ENCODE results near the gene POLR2E.

POLR2E gene

DNA sequence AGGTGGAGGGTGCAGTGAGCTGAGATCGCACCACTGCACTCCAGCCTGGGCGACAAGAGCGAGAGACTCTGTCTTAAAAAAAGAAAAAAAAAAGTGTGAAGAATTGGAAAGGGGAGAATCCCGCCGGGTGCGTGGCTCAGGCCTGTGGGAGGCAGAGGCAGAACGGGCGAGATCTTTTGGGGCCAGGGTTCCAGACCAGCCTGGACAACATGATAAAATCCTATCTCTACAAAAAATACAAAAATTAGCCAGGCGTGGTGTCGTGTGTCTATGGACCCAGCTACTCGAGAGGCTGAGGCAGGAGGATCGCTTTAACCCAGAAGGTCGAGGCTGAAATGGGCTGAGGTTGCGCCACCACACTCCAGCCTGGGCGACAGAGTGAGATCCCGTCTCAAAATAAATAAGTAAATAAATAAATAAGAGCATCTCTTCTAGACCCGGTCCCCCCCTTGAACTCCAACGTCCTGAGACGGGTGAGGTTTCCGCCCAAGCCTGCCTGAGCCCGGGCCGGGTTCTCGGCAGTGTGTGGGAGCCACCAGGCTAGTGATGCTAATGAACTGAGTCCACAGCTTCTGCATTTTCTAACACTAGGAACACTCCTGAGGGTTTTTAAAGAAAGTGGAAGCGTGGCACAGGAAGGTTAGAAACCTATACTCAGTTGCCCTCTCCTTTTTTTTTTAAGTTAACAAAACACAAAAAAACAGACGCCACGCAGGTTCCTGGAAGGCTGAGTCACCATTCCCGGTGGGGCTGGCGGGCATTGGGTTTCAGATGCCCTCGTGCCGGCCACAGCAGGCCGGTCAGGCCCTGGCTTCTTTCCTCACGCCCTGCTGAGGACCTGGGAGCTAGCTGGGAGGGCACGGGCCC lies 30.7 kb upstream of the POLR2E start:
- DNase-seq (ENCODE audit: insufficient read length, low spot score): no peak
- TF ChIP-seq, protein P1, sequence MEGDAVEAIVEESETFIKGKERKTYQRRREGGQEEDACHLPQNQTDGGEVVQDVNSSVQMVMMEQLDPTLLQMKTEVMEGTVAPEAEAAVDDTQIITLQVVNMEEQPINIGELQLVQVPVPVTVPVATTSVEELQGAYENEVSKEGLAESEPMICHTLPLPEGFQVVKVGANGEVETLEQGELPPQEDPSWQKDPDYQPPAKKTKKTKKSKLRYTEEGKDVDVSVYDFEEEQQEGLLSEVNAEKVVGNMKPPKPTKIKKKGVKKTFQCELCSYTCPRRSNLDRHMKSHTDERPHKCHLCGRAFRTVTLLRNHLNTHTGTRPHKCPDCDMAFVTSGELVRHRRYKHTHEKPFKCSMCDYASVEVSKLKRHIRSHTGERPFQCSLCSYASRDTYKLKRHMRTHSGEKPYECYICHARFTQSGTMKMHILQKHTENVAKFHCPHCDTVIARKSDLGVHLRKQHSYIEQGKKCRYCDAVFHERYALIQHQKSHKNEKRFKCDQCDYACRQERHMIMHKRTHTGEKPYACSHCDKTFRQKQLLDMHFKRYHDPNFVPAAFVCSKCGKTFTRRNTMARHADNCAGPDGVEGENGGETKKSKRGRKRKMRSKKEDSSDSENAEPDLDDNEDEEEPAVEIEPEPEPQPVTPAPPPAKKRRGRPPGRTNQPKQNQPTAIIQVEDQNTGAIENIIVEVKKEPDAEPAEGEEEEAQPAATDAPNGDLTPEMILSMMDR (IDR thresholded peaks at IDR 0.05; ENCODE audit: insufficient read depth, missing control alignments): no peak
- no peak for FAIRE-seq

DNA sequence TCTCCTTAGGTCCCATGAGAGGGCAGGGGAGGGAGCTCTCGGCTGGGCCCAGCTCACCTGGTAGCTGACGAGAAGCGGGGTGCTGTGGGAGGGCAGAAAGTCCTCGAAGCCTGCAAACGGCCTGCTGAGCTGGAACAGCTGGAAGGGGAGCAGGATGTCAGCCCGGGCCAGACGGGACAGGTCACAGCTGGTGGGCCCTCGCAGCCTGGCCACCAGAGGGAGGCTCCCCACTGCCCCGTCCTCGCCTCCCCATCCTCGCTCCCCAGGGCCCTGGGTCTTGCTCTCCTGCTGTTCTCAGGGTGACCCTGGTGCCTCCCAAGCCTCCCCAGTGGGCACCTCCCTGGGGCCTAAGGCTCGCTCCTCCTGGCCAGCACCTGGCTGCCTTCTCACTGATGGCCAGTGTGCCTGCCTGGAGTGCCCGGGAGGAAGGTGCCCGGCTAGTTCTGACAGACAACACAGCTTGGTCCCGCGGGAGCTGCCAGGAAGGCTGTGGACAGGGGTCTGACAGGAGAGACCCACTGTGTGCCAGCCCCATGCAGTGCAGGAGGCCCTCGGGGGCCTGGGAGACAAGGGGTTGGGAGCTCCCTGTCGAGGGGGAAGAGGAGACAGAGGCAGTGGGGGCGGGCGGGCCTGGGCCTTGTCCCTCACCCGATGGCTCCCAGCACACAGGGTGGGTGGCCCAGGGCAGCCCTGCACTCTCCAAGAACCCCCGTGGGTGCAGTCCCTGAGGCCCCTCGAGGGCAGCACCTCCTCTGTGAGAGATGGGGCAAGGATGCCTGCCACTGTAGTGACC lies 28.9 kb upstream of the POLR2E start:
- DNase-seq (ENCODE audit: insufficient read length, low spot score): no peak
- TF ChIP-seq, protein P1 (IDR thresholded peaks at IDR 0.05; ENCODE audit: insufficient read depth, missing control alignments): no peak
- FAIRE-seq: no peak

DNA sequence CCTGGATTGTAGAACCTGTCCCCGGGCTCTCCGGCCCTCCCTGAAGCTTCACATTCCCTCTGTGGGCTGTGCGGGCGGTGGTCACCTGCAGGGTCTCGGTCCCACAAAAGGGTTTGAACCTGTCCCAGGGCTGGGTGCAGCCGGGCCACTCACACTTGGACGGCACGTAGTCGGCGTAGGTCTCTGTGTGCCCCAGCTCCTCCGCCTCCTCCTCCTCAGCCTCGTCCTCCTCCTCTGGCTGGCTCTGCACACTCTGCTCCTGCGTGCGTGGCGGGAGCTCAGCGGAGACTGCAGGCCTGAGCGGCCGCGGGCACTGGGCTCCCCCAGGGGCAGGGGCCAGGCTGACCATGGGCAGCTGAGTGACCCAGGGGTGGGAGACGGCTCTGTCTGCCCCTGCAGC lies 28.2 kb upstream of the POLR2E start:
- no peak for FAIRE-seq
- TF ChIP-seq, protein P1 (IDR thresholded peaks at IDR 0.05; ENCODE audit: insufficient read depth, missing control alignments): no peak
- no peak for DNase-seq (ENCODE audit: insufficient read length, low spot score)

DNA sequence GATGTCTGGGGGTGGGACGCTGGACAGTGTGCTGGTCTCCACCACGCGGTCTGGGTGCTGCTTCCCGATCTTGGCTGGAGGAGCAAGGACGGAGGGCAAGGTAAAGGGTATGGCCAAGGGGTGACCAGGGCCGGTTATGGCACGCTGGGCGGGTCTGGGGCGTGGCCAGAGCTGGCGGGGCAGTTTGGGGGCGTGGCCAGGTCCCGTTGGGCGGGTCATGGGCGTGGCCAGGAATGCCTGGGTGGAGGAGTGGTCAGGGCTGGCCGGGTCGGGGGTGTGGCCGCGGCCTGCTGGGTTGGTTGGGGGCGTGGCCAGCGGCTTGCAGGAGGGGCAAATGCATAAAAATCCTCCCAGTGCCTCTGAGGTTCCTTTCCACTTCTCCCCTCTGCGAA lies 27.8 kb upstream of the POLR2E start:
- DNase-seq (ENCODE audit: insufficient read length, low spot score): no peak

DNA sequence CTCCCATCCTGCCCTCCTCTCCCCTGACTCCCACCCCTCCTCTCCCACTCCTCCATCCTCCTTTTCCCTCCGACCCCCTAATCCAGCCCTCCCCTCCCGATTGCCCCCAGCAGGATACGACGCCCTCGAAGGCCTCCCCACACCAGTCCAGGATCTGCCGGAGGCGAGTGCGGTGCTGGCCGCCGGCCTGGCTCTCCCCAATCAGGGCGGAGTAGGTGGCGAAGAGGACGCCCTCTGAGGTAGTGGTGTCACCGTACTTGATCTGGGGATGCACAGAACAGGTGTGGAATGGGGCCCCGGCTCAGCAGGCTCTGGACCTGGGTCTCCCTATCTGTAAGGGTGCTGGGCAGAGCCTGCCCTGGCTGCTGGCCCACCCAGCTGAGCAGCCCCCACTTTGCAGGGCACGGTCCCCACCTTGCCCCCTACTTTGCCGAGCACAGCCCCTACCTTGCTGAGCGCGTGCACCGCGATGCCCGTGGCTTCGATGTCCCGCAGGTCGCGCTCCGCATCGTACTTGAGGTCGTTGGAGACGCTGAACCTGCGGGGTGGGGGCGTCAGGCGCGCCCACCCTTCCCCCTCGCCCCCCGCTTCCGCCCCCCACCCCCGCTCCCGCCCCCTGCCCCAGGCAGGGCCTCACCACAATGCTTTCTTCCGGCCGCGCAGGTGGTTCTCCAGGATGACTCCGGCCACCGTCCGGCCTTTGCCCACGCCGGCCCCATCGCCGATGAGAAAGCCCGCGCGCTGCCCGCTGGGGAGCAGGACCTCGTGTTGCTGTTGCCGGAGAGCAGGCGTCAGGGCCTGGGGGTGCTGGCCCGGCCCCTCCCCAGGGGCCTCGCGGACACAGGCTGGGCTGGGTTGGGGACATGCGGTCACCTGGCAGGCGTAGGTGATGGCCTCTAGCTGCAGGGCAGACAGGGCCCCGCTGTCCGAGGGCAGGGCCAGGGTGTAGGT lies 27.1 kb upstream of the POLR2E start:
- no peak for FAIRE-seq
- no peak for DNase-seq (ENCODE audit: insufficient read length, low spot score)
- TF ChIP-seq, protein P1 (IDR thresholded peaks at IDR 0.05; ENCODE audit: insufficient read depth, missing control alignments): no peak

More for the DNA sequence above, 27.8 kb upstream of the POLR2E start:
- TF ChIP-seq, protein P1 (IDR thresholded peaks at IDR 0.05; ENCODE audit: insufficient read depth, missing control alignments): no peak
- FAIRE-seq: no peak

DNA sequence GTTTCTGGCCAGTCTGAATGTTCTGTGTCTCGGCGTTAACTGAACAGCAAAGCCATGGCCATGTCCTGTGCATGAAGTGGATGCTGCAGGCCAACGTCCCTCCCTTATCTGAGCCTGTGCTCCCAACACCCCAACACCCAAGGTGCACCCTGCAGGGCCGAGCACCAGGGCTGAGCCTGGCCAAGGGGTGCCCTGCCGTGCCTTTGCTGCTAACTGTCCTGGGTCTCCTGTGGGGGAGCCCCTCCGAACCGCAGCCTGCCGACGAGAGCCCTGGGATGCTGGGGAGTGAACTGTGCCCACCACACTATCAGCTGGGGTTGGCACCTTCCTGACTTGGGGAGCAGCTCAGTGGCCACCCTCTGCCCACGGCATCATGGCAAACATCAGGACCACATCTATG lies 26.2 kb upstream of the POLR2E start:
- DNase-seq (ENCODE audit: insufficient read length, low spot score): no peak
- no peak for FAIRE-seq
- TF ChIP-seq, protein P1 (IDR thresholded peaks at IDR 0.05; ENCODE audit: insufficient read depth, missing control alignments): no peak
